NCI-H460 (cell line): Measurements from ENCODE around the gene ANKS4B. TPM values are rescaled to one million over a fixed set of nuclear protein-coding genes. Genes with fewer than 3 reads are reported as not detected.
"Not testable (repeated sequence)": the region's sequence is repeated elsewhere in the genome, so short reads cannot be mapped to it uniquely, and the experiment has no call there.

Experiments
- DNase-seq: peaks from one replicate; pipeline ENCODE4 v3.0.0-alpha.2; 2016; ENCODE audit warnings: low read depth; ENCODE audit errors: extremely low read depth
- total RNA-seq: library from RNA; depleted of rRNA; stranded (reverse); fragments of >200 nt; shearing (Covaris generic); gene quantifications from 2 replicates; pipeline ENCODE4 v1.2.3, GENCODE V29; 2014

ANKS4B gene
- total RNA-seq, 1 experiment from 2014 or later, result not detected

- DNase-seq, result no peak
These were observed 16.4 kb upstream of the ANKS4B start for GRCh38 chr16:21217121-21217520.

- no peak for DNase-seq
These were observed 15.3 kb upstream of the ANKS4B start for GRCh38 chr16:21218153-21218552.

GRCh38 chr16:21219551-21219950 is 13.9 kb upstream of the ANKS4B start:
- no peak for DNase-seq

GRCh38 chr16:21222495-21223337 is 10.8 kb upstream of the ANKS4B start:
- no peak for DNase-seq

GRCh38 chr16:21223787-21224186 is 9.7 kb upstream of the ANKS4B start:
- no peak for DNase-seq

GRCh38 chr16:21224800-21225199 is 8.7 kb upstream of the ANKS4B start:
- DNase-seq, result no peak

- no peak for DNase-seq
These were observed 6.8 kb upstream of the ANKS4B start for GRCh38 chr16:21226749-21227148.

GRCh38 chr16:21227866-21228265 is 5.6 kb upstream of the ANKS4B start:
- DNase-seq, result no peak

GRCh38 chr16:21228361-21228872 is 5.1 kb upstream of the ANKS4B start:
- DNase-seq, result no peak

- no peak for DNase-seq
These were observed 416 bp upstream of the ANKS4B start for GRCh38 chr16:21233045-21233520.

- no peak for DNase-seq
These were observed 1.7 kb downstream of the ANKS4B start for GRCh38 chr16:21235199-21235585.

GRCh38 chr16:21236831-21237230 is 3.3 kb downstream of the ANKS4B start:
- no peak for DNase-seq

- DNase-seq, result no peak
These were observed 6.1 kb downstream of the ANKS4B start for GRCh38 chr16:21239646-21240045.

- DNase-seq, result no peak
These were observed 9.3 kb downstream of the ANKS4B start for GRCh38 chr16:21242756-21243155.

- no peak for DNase-seq
These were observed 11.2 kb downstream of the ANKS4B start for GRCh38 chr16:21244518-21245215.

GRCh38 chr16:21248179-21248578 is 14.7 kb downstream of the ANKS4B start:
- DNase-seq, result not testable (repeated sequence)

GRCh38 chr16:21250072-21250923 is 16.8 kb downstream of the ANKS4B start:
- no peak for DNase-seq

GRCh38 chr16:21253470-21253869 is 20.0 kb downstream of the ANKS4B start:
- DNase-seq, result no peak

GRCh38 chr16:21256636-21257035 is 23.1 kb downstream of the ANKS4B start:
- DNase-seq, result no peak

- DNase-seq, result no peak
These were observed 23.8 kb downstream of the ANKS4B start for GRCh38 chr16:21257284-21257683.
